CD4-positive, alpha-beta T cell treated with Interleukin-1 beta for 1 hour (primary cell): ENCODE measurements around the gene MEOX2.

Experiments used
- DNase-seq, 2 donors: peaks; one replicate each; pipeline ENCODE4 v3.0.0-alpha.2; 2020 to 2022

Gene MEOX2

GRCh38 chr7:15607529-15608210 is 78.8 kb downstream of the MEOX2 start:
- no peak for DNase-seq

- DNase-seq, result no peak
Observed at GRCh38 chr7:15606561-15606960, 79.9 kb downstream of the MEOX2 start.

DNA sequence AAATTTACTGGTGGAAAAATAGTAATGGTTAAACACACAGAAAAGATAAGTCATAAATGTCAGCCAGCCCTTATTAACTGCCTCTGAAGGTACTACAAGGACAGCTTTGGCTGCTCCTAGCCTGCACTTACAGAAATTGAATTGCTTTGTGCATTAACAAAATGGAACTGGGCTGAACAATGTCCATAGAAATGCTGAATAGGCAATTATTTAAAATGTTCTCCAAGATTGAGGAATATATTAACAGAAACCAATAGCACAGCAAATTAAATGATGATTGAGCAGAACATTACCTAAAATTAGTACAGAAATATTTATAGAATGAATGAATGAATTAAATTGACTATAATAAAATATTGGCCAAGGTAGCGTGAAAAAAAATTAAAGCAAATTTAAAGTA is 82.3 kb downstream of the MEOX2 start:
- DNase-seq, result no peak

GRCh38 chr7:15603124-15603523 is 83.4 kb downstream of the MEOX2 start:
- DNase-seq, result no peak

DNA sequence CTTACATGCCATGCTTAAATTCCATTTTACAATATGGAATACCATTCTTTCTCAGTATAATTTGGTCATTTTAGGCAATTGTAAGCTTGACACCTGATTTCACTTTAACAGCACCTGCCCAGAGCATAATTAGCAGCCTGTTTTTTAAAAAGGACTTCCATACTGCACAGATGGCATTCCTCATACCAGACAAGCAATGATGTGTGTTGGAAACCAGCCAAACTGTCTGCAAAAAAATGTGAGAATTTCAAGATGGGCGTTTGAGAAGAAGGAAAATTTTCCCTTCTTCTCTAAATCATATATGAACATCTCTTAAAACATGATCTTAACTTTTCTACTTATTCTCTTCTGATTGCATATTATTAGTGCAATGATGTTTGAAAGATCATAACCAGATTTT is 84.2 kb downstream of the MEOX2 start:
- no peak for DNase-seq

- DNase-seq, result no peak
Observed at GRCh38 chr7:15601175-15601574, 85.3 kb downstream of the MEOX2 start.

- DNase-seq, result no peak
Observed at GRCh38 chr7:15600298-15600697, 86.2 kb downstream of the MEOX2 start.

GRCh38 chr7:15594461-15594860 is 92.0 kb downstream of the MEOX2 start:
- DNase-seq, result no peak

GRCh38 chr7:15593382-15593781 is 93.1 kb downstream of the MEOX2 start:
- DNase-seq, result no peak

- no peak for DNase-seq
Observed at GRCh38 chr7:15586266-15586665, 100.2 kb downstream of the MEOX2 start.

DNA sequence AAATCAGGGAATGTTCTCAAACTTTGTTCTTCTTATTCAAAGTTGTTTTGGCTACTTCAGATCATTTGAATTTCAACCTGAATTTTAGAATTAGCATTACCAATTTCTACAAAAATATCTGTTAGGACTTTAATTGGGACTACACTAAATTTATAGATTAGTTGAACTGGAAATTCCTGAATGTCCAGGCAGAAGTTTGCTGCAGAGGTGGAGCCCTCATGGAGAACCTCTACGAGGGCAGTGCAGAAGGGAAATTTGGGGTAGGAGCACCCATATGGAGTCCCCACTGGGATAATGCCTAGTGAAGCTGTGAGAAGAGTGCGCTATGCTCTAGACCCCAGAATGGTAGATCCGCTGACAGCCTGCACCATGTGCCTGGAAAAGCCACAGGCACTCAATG is 101.9 kb downstream of the MEOX2 start:
- DNase-seq, result no peak

DNA sequence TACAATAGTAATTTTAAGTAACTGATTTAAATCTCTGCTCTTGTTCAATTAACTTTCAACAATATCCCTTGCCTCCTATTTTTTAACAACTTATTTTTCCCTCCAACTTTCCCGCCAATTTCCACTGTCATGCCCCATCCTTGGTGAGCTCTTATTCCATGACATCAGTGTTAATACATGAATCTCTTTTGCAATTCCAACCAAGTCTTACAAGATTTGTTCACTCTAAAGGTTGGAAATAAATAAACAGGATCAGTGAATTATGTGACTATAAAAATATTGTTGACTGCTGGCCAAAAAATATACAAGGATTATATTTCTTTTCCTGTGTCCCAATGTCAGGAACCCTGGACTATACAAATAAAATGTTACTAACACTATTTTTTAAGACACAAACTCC is 103.7 kb downstream of the MEOX2 start:
- no peak for DNase-seq

DNA sequence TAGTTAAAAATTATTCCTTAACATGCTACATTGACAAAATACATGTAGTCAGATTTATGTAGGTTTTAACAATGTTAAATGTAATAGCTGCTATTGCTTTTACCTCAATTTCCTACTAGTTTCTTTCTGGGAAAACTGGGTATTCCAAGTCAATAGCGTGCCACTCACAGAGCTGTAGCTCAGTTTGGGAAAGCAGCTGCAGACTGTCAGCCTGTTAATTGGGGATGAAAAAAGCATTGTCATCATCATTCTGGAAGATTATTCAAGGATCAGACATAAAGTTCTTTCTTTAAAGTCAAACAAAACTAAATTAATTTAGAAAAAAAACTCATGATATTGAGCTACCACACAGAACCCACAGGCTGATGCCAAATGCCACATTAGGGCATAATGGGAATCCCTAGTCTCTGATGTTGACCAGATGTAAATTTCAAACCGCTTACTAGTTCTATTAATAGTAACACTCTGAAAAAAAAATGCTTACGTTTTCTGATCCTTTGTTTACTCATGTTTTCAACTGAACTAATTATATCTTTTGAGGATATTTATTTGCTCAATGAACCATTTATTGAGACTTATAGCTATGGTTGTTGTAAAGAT is 105.0 kb downstream of the MEOX2 start:
- no peak for DNase-seq

DNA sequence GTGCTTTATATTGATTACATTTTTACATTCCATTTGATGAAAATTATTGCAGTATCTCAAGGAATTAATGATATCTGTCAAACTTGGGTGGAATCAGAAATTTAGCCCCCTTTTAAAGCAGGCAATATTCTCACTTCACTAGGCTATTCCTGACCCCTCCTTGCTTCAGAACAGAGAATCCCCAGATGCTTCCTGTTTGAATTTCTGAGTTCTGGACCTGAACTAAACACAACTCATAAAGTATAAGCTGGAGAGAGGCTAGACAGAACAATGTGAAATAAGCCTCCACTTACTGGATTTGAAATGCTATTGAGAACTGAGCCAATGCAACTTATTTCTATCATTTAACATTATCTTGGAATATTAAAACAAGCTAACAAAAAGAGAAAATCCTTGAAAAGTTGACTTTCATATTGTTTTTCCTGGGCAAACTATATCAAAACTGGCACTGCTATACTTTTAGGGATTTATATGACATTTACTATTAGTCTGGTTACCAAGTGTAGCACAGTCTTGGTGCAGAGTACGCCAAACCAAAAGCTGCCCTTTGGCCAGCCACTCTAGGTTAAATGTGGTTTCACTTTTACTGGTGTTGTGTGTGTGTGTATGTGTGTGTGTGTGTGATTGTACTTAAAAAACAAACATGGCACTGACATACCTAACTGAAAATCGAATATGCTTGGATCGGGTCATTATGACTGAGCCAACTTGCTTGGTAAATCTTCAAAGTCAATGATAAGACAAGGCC is 105.7 kb downstream of the MEOX2 start:
- no peak for DNase-seq

DNA sequence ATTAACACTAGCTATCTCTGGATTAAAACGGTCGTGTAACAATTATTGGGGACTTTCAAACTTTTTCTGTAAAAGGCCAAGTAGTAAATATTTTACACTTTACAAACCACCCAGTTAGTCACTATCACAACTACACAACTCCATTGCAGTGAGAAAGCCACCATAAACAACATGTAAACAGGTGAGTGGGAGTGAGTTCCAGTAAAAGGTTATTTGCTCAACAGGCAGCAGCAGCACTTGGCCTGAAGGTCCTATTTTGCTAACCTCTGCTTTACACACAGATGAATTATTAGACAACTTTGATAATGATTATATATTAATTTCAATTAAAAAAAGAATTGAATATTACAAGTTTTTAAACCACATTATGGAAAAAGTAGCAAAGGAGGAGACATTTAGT is 108.9 kb downstream of the MEOX2 start:
- no peak for DNase-seq

DNA sequence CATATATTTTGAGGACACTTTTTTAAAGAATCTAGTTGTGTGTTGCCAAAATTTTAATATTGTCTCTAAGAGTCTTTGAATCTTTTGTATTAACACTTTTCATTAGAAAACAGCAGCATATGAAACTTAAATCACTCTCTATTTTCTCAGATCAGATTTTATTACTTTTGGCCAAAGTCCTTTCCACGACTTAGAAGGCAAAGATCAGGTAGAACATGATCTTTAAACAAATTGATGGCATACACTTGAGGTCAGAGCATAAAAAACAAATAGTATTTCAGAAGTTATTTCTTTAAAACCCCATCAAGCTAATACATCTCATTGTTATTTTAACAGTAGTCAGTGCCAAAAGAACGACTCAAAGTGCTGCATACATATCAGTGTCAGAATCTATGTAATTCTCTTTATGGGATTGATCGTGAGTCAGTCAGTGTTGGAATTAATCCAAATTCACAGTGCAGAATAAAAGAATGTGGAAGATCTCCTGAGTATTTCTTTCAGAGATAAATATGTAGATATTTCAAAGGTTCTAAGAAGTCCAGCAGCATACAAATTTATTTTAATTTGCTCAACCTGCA is 115.1 kb downstream of the MEOX2 start:
- no peak for DNase-seq

GRCh38 chr7:15567652-15568051 is 118.8 kb downstream of the MEOX2 start:
- DNase-seq, result no peak

- no peak for DNase-seq
Observed at GRCh38 chr7:15567036-15567435, 119.4 kb downstream of the MEOX2 start.

DNA sequence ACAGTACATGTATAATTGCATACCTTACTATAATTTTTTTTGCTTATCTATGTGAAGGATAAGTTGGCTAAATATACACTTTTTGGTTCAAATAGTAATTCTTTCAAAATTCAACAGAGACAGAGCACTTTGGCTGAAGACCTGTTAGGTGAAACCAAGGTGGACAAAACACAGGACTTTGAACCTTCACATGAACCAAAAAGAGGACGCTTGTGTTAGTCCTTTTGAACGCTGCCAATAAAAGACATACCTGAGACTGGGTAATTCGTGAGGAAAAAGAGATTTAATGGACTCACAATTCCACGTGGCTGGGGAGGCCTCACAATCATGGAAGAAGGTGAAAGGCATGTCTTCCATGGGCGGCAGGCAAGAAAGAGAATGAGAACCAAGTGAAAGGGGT is 120.0 kb downstream of the MEOX2 start:
- DNase-seq, result no peak

DNA sequence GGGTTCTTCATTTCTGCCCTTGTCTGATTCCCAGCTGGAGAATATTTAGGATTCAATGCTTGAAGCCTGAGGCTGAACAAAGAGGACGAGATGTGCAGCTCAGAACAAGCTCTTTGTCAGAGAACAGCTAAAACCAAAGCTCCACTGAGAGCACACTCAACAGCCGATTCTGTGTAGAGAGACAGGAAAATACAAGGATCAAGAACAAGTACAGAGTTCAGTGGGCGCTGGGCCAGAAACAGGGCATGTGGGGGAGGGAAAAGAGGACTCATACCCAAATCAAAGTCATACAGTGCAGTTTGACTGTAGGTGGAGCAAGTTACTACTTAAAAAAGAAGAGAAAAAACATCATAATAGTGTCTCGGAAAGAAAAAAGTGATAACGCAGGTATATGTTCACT is 124.6 kb downstream of the MEOX2 start, which contains the start of gene AGMO:
Gene AGMO, minus strand, starts transcription at position 181 of the 400 bp plus-strand sequence.
- no peak for DNase-seq
